ENCODE data around the gene SEPTIN8.

- TF ChIP-seq EP300 (IDR thresholded peaks at IDR 0.05; ENCODE audit: borderline replicate concordance): no peak
- no peak for TF ChIP-seq NFIC (IDR thresholded peaks at IDR 0.05)
- no peak for TF ChIP-seq EGR1 (IDR thresholded peaks at IDR 0.05)
- TF ChIP-seq CEBPB (IDR thresholded peaks at IDR 0.05): no peak
- TF ChIP-seq REST (IDR thresholded peaks at IDR 0.05; ENCODE audit: low read depth): no peak
- no peak for TF ChIP-seq MAX (IDR thresholded peaks at IDR 0.05)
- no peak for TF ChIP-seq FOXM1 (IDR thresholded peaks at IDR 0.05; ENCODE audit: borderline replicate concordance, low read depth)
Measured at GRCh38 chr5:132790201-132790865, 13.3 kb upstream of the SEPTIN8 start.

Measured in Ishikawa (cell line).